Measurements from ENCODE around the gene PTPRG. TPM values are rescaled to one million over a fixed set of nuclear protein-coding genes. Genes with fewer than 3 reads are reported as not detected.

Gene PTPRG
- total RNA-seq, 1 donor from 2014 or later, result 77.2 TPM

GRCh38 chr3:62236016-62236415 lies 674.6 kb downstream of the PTPRG start:
- H3K27ac Mint-ChIP-seq, result no peak overlapping the region
- H3K4me1 Mint-ChIP-seq (ENCODE audit: unreplicated experiment), result peaks cover 37% of the 10 kb centered on the region
- DNase-seq (ENCODE audit: extremely low spot score, unreplicated experiment), result no peak
- peaks cover 10% of the 10 kb centered on the region for H3K36me3 Mint-ChIP-seq
- no peak overlapping the region for H3K4me3 Mint-ChIP-seq
- H3K27me3 Mint-ChIP-seq, result no peaks in the 10 kb centered on the region
- no peak for TF ChIP-seq CTCF (conservative IDR thresholded peaks at IDR 0.05)
- no peaks in the 10 kb centered on the region for H3K9me3 Mint-ChIP-seq

- H3K27me3 Mint-ChIP-seq, result no peaks in the 10 kb centered on the region
- H3K4me1 Mint-ChIP-seq (ENCODE audit: unreplicated experiment), result peaks cover 44% of the 10 kb centered on the region
- no peak for TF ChIP-seq CTCF (conservative IDR thresholded peaks at IDR 0.05)
- peaks cover 10% of the 10 kb centered on the region for H3K36me3 Mint-ChIP-seq
- no peak overlapping the region for H3K4me3 Mint-ChIP-seq
- DNase-seq (ENCODE audit: extremely low spot score, unreplicated experiment), result no peak
- no peaks in the 10 kb centered on the region for H3K9me3 Mint-ChIP-seq
- no peak overlapping the region for H3K27ac Mint-ChIP-seq
Observed at GRCh38 chr3:62237286-62237948, 676.0 kb downstream of the PTPRG start.

- H3K27ac Mint-ChIP-seq, result no peak overlapping the region
- H3K9me3 Mint-ChIP-seq, result no peaks in the 10 kb centered on the region
- H3K36me3 Mint-ChIP-seq, result peaks cover 10% of the 10 kb centered on the region
- DNase-seq (ENCODE audit: extremely low spot score, unreplicated experiment), result no peak
- no peaks in the 10 kb centered on the region for H3K27me3 Mint-ChIP-seq
- no peak for TF ChIP-seq CTCF (conservative IDR thresholded peaks at IDR 0.05)
- H3K4me1 Mint-ChIP-seq (ENCODE audit: unreplicated experiment), result peaks cover 45% of the 10 kb centered on the region
- no peak overlapping the region for H3K4me3 Mint-ChIP-seq
Observed at GRCh38 chr3:62238003-62238402, 676.6 kb downstream of the PTPRG start.

GRCh38 chr3:62238431-62238830 lies 677.1 kb downstream of the PTPRG start:
- no peak for TF ChIP-seq CTCF (conservative IDR thresholded peaks at IDR 0.05)
- Mint-ChIP-seq H3K27me3 (no peaks in the 10 kb centered on the region), H3K27ac (no peak overlapping the region), H3K9me3 (no peaks in the 10 kb centered on the region), H3K4me3 (no peak overlapping the region), H3K36me3 (peaks cover 14% of the 10 kb centered on the region), H3K4me1 (ENCODE audit: unreplicated experiment) (peaks cover 46% of the 10 kb centered on the region)
- no peak for DNase-seq (ENCODE audit: extremely low spot score, unreplicated experiment)

- Mint-ChIP-seq H3K4me3 (no peak overlapping the region), H3K36me3 (peaks cover 25% of the 10 kb centered on the region), H3K9me3 (no peaks in the 10 kb centered on the region), H3K27ac (no peak overlapping the region), H3K27me3 (no peaks in the 10 kb centered on the region), H3K4me1 (ENCODE audit: unreplicated experiment) (peaks cover 47% of the 10 kb centered on the region)
- TF ChIP-seq CTCF (conservative IDR thresholded peaks at IDR 0.05), result no peak
- no peak for DNase-seq (ENCODE audit: extremely low spot score, unreplicated experiment)
Observed at GRCh38 chr3:62241279-62241678, 679.9 kb downstream of the PTPRG start.

Measured in type B pancreatic cell (in vitro differentiated cells).